ENCODE measurements around the gene PRDM16. TPM values are rescaled to one million over a fixed set of nuclear protein-coding genes. Genes with fewer than 3 reads are reported as not detected.

Gene PRDM16
- total RNA-seq, 1 experiment from 2014 or later: 0.17 TPM

DNA sequence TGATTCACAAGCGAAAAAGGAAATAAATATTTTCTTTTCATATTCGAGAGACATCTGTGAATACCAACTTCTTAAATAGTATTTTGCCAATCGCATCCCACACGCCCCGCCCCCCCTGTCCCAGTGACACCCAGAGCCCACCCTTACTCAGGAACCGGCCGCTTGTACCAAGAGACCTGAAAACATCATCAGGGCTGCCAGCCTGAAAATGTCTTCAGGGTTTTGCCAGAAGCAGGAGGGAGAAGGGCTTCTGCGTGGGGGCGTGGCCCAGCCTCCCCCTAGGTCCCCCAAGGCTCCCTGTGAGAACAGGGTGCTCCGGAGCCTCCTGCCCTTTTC, 126.4 kb downstream of the PRDM16 start:
- Histone ChIP-seq H3K4me1 (ENCODE audit: insufficient read depth, low read length) (no peaks in the 10 kb centered on the region), H3K4me2 (ENCODE audit: insufficient read depth, insufficient read length, low read length) (no peak overlapping the region), H2BK12ac (ENCODE audit: insufficient read length, low read depth, low read length) (no peak overlapping the region), H2AK5ac (ENCODE audit: insufficient read length, low read length) (no peak overlapping the region), H2AFZ (ENCODE audit: low read length) (no peak overlapping the region), H3K56ac (ENCODE audit: insufficient read length, low read depth, low read length) (no peak overlapping the region), H3T11ph (ENCODE audit: low read length) (no peak overlapping the region), H2BK20ac (ENCODE audit: low read depth, low read length, poor library complexity, severe bottlenecking) (no peak overlapping the region), H3K14ac (ENCODE audit: insufficient read depth, low read length) (no peak overlapping the region), H2BK5ac (ENCODE audit: insufficient read length, low read length) (no peak overlapping the region), H4K8ac (replicated peaks; ENCODE audit: insufficient read length, low read depth, low read length) (no peak overlapping the region), H4K91ac (ENCODE audit: insufficient read length, low read depth, low read length) (no peak overlapping the region), H4K5ac (ENCODE audit: insufficient read length, low read depth, low read length) (no peak overlapping the region), H3K9ac (ENCODE audit: extremely low read depth, insufficient read length, low read length) (no peak overlapping the region), H3K18ac (ENCODE audit: insufficient read length, low read depth, low read length) (no peak overlapping the region), H3K27me3 (ENCODE audit: insufficient read depth, low read length) (no peaks in the 10 kb centered on the region), H2BK15ac (ENCODE audit: low read depth, low read length) (no peak overlapping the region), H3K23ac (ENCODE audit: insufficient read length, low read depth, low read length) (no peak overlapping the region), H3K4ac (ENCODE audit: low read depth, low read length) (no peak overlapping the region), H4K20me1 (ENCODE audit: control insufficient read depth, insufficient read depth, insufficient read length) (no peaks in the 10 kb centered on the region), H2BK120ac (ENCODE audit: low read depth, low read length, poor library complexity, severe bottlenecking) (no peak overlapping the region), H3K27ac (ENCODE audit: insufficient read length, low read depth, low read length) (no peak overlapping the region), H3K23me2 (ENCODE audit: insufficient read length, low read depth, low read length, poor library complexity, severe bottlenecking) (no peaks in the 10 kb centered on the region), H3K9me3 (ENCODE audit: control insufficient read depth, low read depth, low read length) (no peaks in the 10 kb centered on the region), H3K79me2 (ENCODE audit: insufficient read depth, low read length) (no peaks in the 10 kb centered on the region), H3K79me1 (ENCODE audit: insufficient read depth, low read depth, low read length, poor library complexity, severe bottlenecking) (no peaks in the 10 kb centered on the region)
- peaks cover 2 to 9% of the 10 kb centered on the region in 2 experiments; a peak in 3 of 4 replicates for H3K4me1 Mint-ChIP-seq
- TF ChIP-seq, protein P1, sequence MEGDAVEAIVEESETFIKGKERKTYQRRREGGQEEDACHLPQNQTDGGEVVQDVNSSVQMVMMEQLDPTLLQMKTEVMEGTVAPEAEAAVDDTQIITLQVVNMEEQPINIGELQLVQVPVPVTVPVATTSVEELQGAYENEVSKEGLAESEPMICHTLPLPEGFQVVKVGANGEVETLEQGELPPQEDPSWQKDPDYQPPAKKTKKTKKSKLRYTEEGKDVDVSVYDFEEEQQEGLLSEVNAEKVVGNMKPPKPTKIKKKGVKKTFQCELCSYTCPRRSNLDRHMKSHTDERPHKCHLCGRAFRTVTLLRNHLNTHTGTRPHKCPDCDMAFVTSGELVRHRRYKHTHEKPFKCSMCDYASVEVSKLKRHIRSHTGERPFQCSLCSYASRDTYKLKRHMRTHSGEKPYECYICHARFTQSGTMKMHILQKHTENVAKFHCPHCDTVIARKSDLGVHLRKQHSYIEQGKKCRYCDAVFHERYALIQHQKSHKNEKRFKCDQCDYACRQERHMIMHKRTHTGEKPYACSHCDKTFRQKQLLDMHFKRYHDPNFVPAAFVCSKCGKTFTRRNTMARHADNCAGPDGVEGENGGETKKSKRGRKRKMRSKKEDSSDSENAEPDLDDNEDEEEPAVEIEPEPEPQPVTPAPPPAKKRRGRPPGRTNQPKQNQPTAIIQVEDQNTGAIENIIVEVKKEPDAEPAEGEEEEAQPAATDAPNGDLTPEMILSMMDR (conservative IDR thresholded peaks at IDR 0.05): no peak
- no peak overlapping the region for H3K27ac Mint-ChIP-seq
- H3K36me3 Mint-ChIP-seq (ENCODE audit: insufficient read depth in 1 of 3, low read depth in 3 of 3): no peaks in the 10 kb centered on the region; a peak in 1 of 7 replicates
- no peak overlapping the region for H3K4me3 Mint-ChIP-seq
- WGBS (ENCODE audit: extremely low coverage, insufficient read length, low lambda C conversion rate): no CpG with 5 or more reads among the region's 10 CpGs
- DNase-seq: no peak
- no peaks in the 10 kb centered on the region for H3K9me3 Mint-ChIP-seq
- H3K27me3 Mint-ChIP-seq (ENCODE audit: low read depth): peaks cover 1% of the 10 kb centered on the region; the same call in 1 of the 2 replicates

Data from H9 (cell line).